ENCODE measurements around the gene SPATA25.

The SPATA25 gene

GRCh38 chr20:45867819-45868176 is 19.6 kb downstream of the SPATA25 start:
- DNase-seq (ENCODE audit: low read depth) = no peak
- no peak overlapping the region for H3K4me3 ChIP-seq (ENCODE audit: low read depth, low read length)
- TF ChIP-seq CTCF (IDR thresholded peaks at IDR 0.05; ENCODE audit: low read depth, low read length) (no peak), MYC (IDR thresholded peaks at IDR 0.05; ENCODE audit: low read depth, low read length) (no peak), POLR2A (IDR thresholded peaks at IDR 0.05; ENCODE audit: extremely low read depth, insufficient read length) (no peak), MAX (IDR thresholded peaks at IDR 0.05; ENCODE audit: low read depth, low read length) (no peak)

GRCh38 chr20:45867136-45867818 is 20.1 kb downstream of the SPATA25 start:
- no peak for TF ChIP-seq MAX (IDR thresholded peaks at IDR 0.05; ENCODE audit: low read depth, low read length)
- no peak for DNase-seq (ENCODE audit: low read depth)
- no peak overlapping the region for H3K4me3 ChIP-seq (ENCODE audit: low read depth, low read length)

- TF ChIP-seq MYC (IDR thresholded peaks at IDR 0.05; ENCODE audit: low read depth, low read length) (no peak), POLR2A (IDR thresholded peaks at IDR 0.05; ENCODE audit: extremely low read depth, insufficient read length) (no peak), CTCF (IDR thresholded peaks at IDR 0.05; ENCODE audit: low read depth, low read length) (no peak), MAX (IDR thresholded peaks at IDR 0.05; ENCODE audit: low read depth, low read length) (no peak)
- no peak overlapping the region for H3K4me3 ChIP-seq (ENCODE audit: low read depth, low read length)
- DNase-seq (ENCODE audit: low read depth) = no peak
Measured at GRCh38 chr20:45866454-45866853, 21.0 kb downstream of the SPATA25 start.

- TF ChIP-seq MAX (IDR thresholded peaks at IDR 0.05; ENCODE audit: low read depth, low read length) = no peak
- no peak for TF ChIP-seq CTCF (IDR thresholded peaks at IDR 0.05; ENCODE audit: low read depth, low read length)
- TF ChIP-seq POLR2A (IDR thresholded peaks at IDR 0.05; ENCODE audit: extremely low read depth, insufficient read length) = no peak
- no peak for TF ChIP-seq MYC (IDR thresholded peaks at IDR 0.05; ENCODE audit: low read depth, low read length)
- no peak overlapping the region for H3K4me3 ChIP-seq (ENCODE audit: low read depth, low read length)
- no peak for DNase-seq (ENCODE audit: low read depth)
Measured at GRCh38 chr20:45863543-45864470, 23.6 kb downstream of the SPATA25 start.

GRCh38 chr20:45861221-45862075 is 26.0 kb downstream of the SPATA25 start:
- H3K4me3 ChIP-seq (ENCODE audit: low read depth, low read length) = no peak overlapping the region
- no peak for TF ChIP-seq POLR2A (IDR thresholded peaks at IDR 0.05; ENCODE audit: extremely low read depth, insufficient read length)
- no peak for TF ChIP-seq MYC (IDR thresholded peaks at IDR 0.05; ENCODE audit: low read depth, low read length)
- no peak for TF ChIP-seq MAX (IDR thresholded peaks at IDR 0.05; ENCODE audit: low read depth, low read length)
- TF ChIP-seq CTCF (IDR thresholded peaks at IDR 0.05; ENCODE audit: low read depth, low read length) = no peak
- DNase-seq (ENCODE audit: low read depth) = no peak

Data from NB4 (cell line).